Measurements from ENCODE around the gene SLC2A9. TPM values are rescaled to one million over a fixed set of nuclear protein-coding genes. Genes with fewer than 3 reads are reported as not detected.

Gene SLC2A9
- total RNA-seq, 2 donors from 2014 or later = 9.1 to 17.5 TPM

DNA sequence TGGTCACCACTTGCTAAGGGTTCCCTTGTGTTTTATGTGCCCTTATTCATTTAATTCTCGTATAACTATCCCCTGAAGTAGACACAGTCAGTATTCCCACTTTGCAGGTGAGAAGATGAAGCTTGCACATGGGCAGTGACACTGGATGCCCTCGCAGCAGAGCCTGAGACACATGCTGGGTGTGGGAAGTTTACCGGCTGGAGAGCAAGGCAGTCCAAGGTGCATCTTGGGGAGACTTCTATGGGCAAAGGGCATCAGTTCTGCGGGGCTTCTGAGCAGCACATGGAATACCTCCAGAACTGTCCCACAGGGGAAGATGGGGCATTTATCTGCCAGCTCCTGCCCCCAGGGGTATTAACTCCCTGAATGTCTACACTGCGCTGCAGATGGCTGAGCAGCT is 92.2 kb downstream of the SLC2A9 start:
- no peak overlapping the region for H3K27ac ChIP-seq
- H3K9me3 ChIP-seq = no peaks in the 10 kb centered on the region
- TF ChIP-seq, protein P1, sequence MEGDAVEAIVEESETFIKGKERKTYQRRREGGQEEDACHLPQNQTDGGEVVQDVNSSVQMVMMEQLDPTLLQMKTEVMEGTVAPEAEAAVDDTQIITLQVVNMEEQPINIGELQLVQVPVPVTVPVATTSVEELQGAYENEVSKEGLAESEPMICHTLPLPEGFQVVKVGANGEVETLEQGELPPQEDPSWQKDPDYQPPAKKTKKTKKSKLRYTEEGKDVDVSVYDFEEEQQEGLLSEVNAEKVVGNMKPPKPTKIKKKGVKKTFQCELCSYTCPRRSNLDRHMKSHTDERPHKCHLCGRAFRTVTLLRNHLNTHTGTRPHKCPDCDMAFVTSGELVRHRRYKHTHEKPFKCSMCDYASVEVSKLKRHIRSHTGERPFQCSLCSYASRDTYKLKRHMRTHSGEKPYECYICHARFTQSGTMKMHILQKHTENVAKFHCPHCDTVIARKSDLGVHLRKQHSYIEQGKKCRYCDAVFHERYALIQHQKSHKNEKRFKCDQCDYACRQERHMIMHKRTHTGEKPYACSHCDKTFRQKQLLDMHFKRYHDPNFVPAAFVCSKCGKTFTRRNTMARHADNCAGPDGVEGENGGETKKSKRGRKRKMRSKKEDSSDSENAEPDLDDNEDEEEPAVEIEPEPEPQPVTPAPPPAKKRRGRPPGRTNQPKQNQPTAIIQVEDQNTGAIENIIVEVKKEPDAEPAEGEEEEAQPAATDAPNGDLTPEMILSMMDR (IDR thresholded peaks at IDR 0.05) = no peak
- no peak for ATAC-seq (ENCODE audit: insufficient number of reproducible peaks, low FRiP score, low read depth)
- peaks cover 0 to 12% of the 10 kb centered on the region in 2 donors for H3K4me1 ChIP-seq (ENCODE audit: control insufficient read depth in 1 of 2, low read depth in 2 of 2)
- H3K36me3 ChIP-seq = no peaks in the 10 kb centered on the region
- no peak overlapping the region for H3K4me3 ChIP-seq
- no peak for DNase-seq (ENCODE audit: low spot score)
- no peaks in the 10 kb centered on the region for H3K27me3 ChIP-seq (replicated peaks; ENCODE audit: insufficient read depth)

GRCh38 chr4:9927341-9928007 is 93.8 kb downstream of the SLC2A9 start:
- ATAC-seq (ENCODE audit: insufficient number of reproducible peaks, low FRiP score, low read depth) (peak; percentile 34), DNase-seq (ENCODE audit: low spot score) (no peak)
- Histone ChIP-seq H3K36me3 (no peaks in the 10 kb centered on the region), H3K27me3 (replicated peaks; ENCODE audit: insufficient read depth) (no peaks in the 10 kb centered on the region), H3K4me1 (ENCODE audit: control insufficient read depth in 1 of 2, low read depth in 2 of 2) (peaks cover 0 to 12% of the 10 kb centered on the region in 2 donors), H3K9me3 (no peaks in the 10 kb centered on the region), H3K27ac (no peak overlapping the region), H3K4me3 (no peak overlapping the region)
- TF ChIP-seq, protein P1 (IDR thresholded peaks at IDR 0.05) = no peak

DNA sequence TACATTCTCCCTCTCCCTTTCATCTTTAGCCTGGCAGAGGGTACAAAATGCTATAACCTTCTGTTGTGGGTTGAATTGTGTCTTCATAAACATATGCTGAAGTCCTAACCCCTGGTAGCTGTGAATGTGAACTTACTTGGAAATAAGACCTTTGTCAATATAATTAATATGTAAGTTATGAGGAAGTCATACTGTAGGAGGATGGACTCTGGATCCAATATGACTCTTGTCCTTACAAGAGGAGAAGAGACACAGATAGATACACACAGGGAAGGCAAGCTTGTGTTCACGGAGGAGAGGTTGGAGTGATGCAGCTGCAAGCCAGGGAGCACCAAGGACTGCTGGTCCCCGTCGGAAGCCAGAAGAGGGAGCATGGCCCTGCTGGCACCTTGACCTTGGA is 94.7 kb downstream of the SLC2A9 start:
- TF ChIP-seq, protein P1 (IDR thresholded peaks at IDR 0.05) = no peak
- ATAC-seq (ENCODE audit: insufficient number of reproducible peaks, low FRiP score, low read depth) = no peak

DNA sequence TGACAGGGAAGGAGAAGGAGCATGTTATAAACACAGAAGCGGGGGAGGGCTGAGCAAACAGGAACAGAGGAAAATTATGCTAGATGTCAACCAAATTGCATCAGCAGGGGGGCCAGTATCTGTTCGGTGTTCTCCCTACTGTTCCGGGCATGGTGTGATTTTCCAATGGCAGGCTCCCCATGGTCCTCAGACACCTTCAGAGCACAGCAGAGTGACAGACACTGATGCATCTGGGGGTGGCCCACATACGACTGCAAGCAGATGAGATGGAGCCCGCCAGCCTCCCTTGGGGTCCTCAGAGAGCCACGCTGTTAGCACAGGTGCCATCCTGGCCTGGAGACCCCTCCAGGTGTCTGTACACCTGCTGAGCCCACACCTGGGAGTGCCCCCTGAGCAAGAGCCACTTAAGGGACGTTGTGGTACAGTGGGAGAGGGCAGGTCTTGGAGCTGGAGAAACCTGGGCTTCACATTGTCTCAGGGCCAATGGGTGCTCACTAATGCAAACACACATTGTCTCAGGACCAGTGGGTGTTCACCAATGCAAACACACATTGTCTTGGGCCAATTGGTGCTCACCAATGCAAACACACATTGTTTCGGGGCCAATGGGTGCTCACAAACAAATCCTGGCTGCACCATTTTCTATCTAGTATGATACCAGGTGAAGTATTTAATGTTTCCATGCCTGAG is 95.4 kb downstream of the SLC2A9 start:
- Histone ChIP-seq H3K27ac (no peak overlapping the region), H3K27me3 (replicated peaks; ENCODE audit: insufficient read depth) (no peaks in the 10 kb centered on the region), H3K9me3 (no peaks in the 10 kb centered on the region), H3K4me3 (no peak overlapping the region), H3K4me1 (ENCODE audit: control insufficient read depth in 1 of 2, low read depth in 2 of 2) (peaks cover 0 to 12% of the 10 kb centered on the region in 2 donors), H3K36me3 (no peaks in the 10 kb centered on the region)
- TF ChIP-seq, protein P1 (IDR thresholded peaks at IDR 0.05) = no peak
- ATAC-seq (ENCODE audit: insufficient number of reproducible peaks, low FRiP score, low read depth) (no peak), DNase-seq (ENCODE audit: low spot score) (no peak)

More for the DNA sequence above, 94.7 kb downstream of the SLC2A9 start:
- Histone ChIP-seq H3K4me3 (no peak overlapping the region), H3K36me3 (no peaks in the 10 kb centered on the region), H3K27ac (no peak overlapping the region), H3K4me1 (ENCODE audit: control insufficient read depth in 1 of 2, low read depth in 2 of 2) (peaks cover 0 to 12% of the 10 kb centered on the region in 2 donors), H3K27me3 (replicated peaks; ENCODE audit: insufficient read depth) (no peaks in the 10 kb centered on the region), H3K9me3 (no peaks in the 10 kb centered on the region)
- DNase-seq (ENCODE audit: low spot score) = no peak

- Histone ChIP-seq H3K27ac (no peak overlapping the region), H3K4me1 (ENCODE audit: control insufficient read depth in 1 of 2, low read depth in 2 of 2) (peaks cover 0 to 12% of the 10 kb centered on the region in 2 donors), H3K36me3 (no peaks in the 10 kb centered on the region), H3K27me3 (replicated peaks; ENCODE audit: insufficient read depth) (no peaks in the 10 kb centered on the region), H3K9me3 (no peaks in the 10 kb centered on the region), H3K4me3 (no peak overlapping the region)
- ATAC-seq (ENCODE audit: insufficient number of reproducible peaks, low FRiP score, low read depth) (no peak), DNase-seq (ENCODE audit: low spot score) (no peak)
- TF ChIP-seq, protein P1 (IDR thresholded peaks at IDR 0.05) = no peak
Measured at GRCh38 chr4:9924750-9925149, 96.5 kb downstream of the SLC2A9 start.

All from thoracic aorta (tissue), 2 donors.